Transverse colon (tissue), 4 donors: ENCODE results near the gene ZNF683. TPM values are rescaled to one million over a fixed set of nuclear protein-coding genes. Genes with fewer than 3 reads are reported as not detected.

ENCODE experiments used
- DNase-seq: peaks from one replicate; pipeline ENCODE4 v3.0.0-alpha.2; 2019
- H3K27ac ChIP-seq, 4 donors: fragments of 200-600 bp; sonication (generic); 2 replicates each; pipeline ENCODE4 v1.5.1; 2016 to 2018; ENCODE audit warnings: inconsistent platforms in 4 of 4
- H3K27me3 ChIP-seq: fragments of 200-600 bp; sonication (generic); 2 replicates; pipeline ENCODE4 v1.5.1; 2017; ENCODE audit warnings: inconsistent platforms
- H3K36me3 ChIP-seq, 4 donors: fragments of 200-600 bp; sonication (generic); 2 replicates each; pipeline ENCODE4 v1.5.1; 2017 to 2019; ENCODE audit warnings: inconsistent platforms in 4 of 4
- H3K4me1 ChIP-seq, 4 donors: fragments of 200-600 bp; sonication (generic); 2 replicates each; pipeline ENCODE4 v1.5.1; 2017 to 2020; ENCODE audit warnings: inconsistent platforms in 4 of 4
- H3K4me3 ChIP-seq, 4 donors: fragments of 200-600 bp; sonication (generic); 1 replicate in 1 of 4; 2 replicates in 3 of 4; pipeline versions ENCODE4 v1.5.1 to v1.6.1; 2017 to 2019; ENCODE audit warnings: inconsistent platforms in 4 of 4
- H3K9me3 ChIP-seq, 2 donors: fragments of 200-600 bp; sonication (generic); 2 replicates each; pipeline ENCODE4 v1.5.1; 2017 to 2019; ENCODE audit warnings: inconsistent platforms in 2 of 2
- CTCF ChIP-seq, 5 experiments: fragments of 200-600 bp in 3 of 5; fragments of 450-650 bp in 2 of 5; sonication (generic) in 3 of 5; IDR thresholded peaks; 1 replicate in 2 of 5; 2 replicates in 3 of 5; pipeline ENCODE4 v1.5.1; 2016 to 2017; ENCODE audit warnings: antibody characterized with exemption in 5 of 5, inconsistent platforms in 3 of 5, mild to moderate bottlenecking in 2 of 5, moderate library complexity in 1 of 5
- EP300 ChIP-seq: sonication (generic); formaldehyde crosslinking; IDR thresholded peaks from one replicate; pipeline ENCODE4 v1.6.1; 2017; ENCODE audit warnings: antibody characterized with exemption, low read depth
- POLR2A ChIP-seq: fragments of 450-650 bp; IDR thresholded peaks from one replicate; pipeline ENCODE4 v1.6.1; 2016; ENCODE audit warnings: antibody characterized with exemption, mild to moderate bottlenecking, moderate library complexity
- POLR2AphosphoS5 ChIP-seq, 3 donors: sonication (generic); formaldehyde crosslinking; IDR thresholded peaks; one replicate each; pipeline ENCODE4 v1.6.1; 2016; ENCODE audit warnings: antibody characterized with exemption in 3 of 3
- WGBS, 2 donors: methylation state at CpG; one replicate each; pipeline ENCODE4 v1.1.5; 2018; ENCODE audit warnings: low coverage in 1 of 2; 5-methylcytosine and 5-hydroxymethylcytosine counted together
- in situ Hi-C, 4 donors: fragments of 200-750 bp; cut with MboI; loops; one replicate each; pipeline versions ENCODE4 v1.15.0 to v1.15.1; 2017; ENCODE audit warnings: low sequenced_read_pairs in 3 of 4, low pct_ligation_motif_present in 1 of 4, low pct_unique_long_range_greater_than_20kb in 1 of 4
- intact Hi-C: fragments of 100-400 bp; cut with DNase I; formaldehyde crosslinking; loops from one replicate; pipeline ENCODE4 v1.15.1; 2023; ENCODE audit warnings: low total_unique reads
- total RNA-seq, 4 donors: library from RNA; depleted of rRNA; stranded (reverse); fragments of >200 nt; gene quantifications; one replicate each; pipeline ENCODE4 v1.1.0, GENCODE V29; 2016

The ZNF683 gene
- total RNA-seq, 4 donors from 2014 or later, result not detected

GRCh38 chr1:26327956-26328362 is 44.6 kb downstream of the ZNF683 start:
- in situ Hi-C loops, result loop anchor here in 3 of 4 donors (5.0 to 10.0 kb wide), 2 partner anchors 53 to 56 kb away; no protein-coding TSS in a partner anchor
- H3K9me3 ChIP-seq, result no peaks in the 10 kb centered on the region
- no peaks in the 10 kb centered on the region for H3K4me1 ChIP-seq
- no peak overlapping the region for H3K4me3 ChIP-seq
- H3K36me3 ChIP-seq, result no peaks in the 10 kb centered on the region
- intact Hi-C loops, result no loop called here
- peaks cover 17% of the 10 kb centered on the region for H3K27me3 ChIP-seq
- H3K27ac ChIP-seq, result no peak overlapping the region
- TF ChIP-seq POLR2AphosphoS5 (IDR thresholded peaks at IDR 0.05) (no peak), CTCF (IDR thresholded peaks at IDR 0.05) (no peak), EP300 (no peak), POLR2A (no peak)
- WGBS, 2 donors, result 63 to 84% methylated on average over 1 to 8 of the region's 8 CpGs
- no peak for DNase-seq

- TF ChIP-seq POLR2AphosphoS5 (IDR thresholded peaks at IDR 0.05), result no peak
- TF ChIP-seq CTCF (IDR thresholded peaks at IDR 0.05), result no peak
- TF ChIP-seq POLR2A, result no peak
- no peak for TF ChIP-seq EP300
- 74 to 80% methylated on average over 2 to 3 of the region's 3 CpGs for WGBS, 2 donors
- no peak overlapping the region for H3K27ac ChIP-seq
- DNase-seq, result no peak
- H3K36me3 ChIP-seq, result no peaks in the 10 kb centered on the region
- no peaks in the 10 kb centered on the region for H3K27me3 ChIP-seq
- in situ Hi-C loops, result loop anchor here in 3 of 4 donors (5.0 to 10.0 kb wide), 2 partner anchors 47 to 50 kb away; no protein-coding TSS in a partner anchor
- intact Hi-C loops, result no loop called here
- H3K4me3 ChIP-seq, result no peak overlapping the region
- no peaks in the 10 kb centered on the region for H3K9me3 ChIP-seq
- peaks cover 4 to 11% (median 6%) of the 10 kb centered on the region in 4 donors for H3K4me1 ChIP-seq
These were observed 48.0 kb downstream of the ZNF683 start for GRCh38 chr1:26324550-26324949.

- H3K4me3 ChIP-seq, result no peak overlapping the region
- H3K27ac ChIP-seq, result no peak overlapping the region
- intact Hi-C loops, result no loop called here
- H3K27me3 ChIP-seq, result no peaks in the 10 kb centered on the region
- in situ Hi-C loops, result loop anchor here in 3 of 4 donors (5.0 to 10.0 kb wide), 2 partner anchors 46 to 49 kb away; no protein-coding TSS in a partner anchor
- no peak for DNase-seq
- H3K9me3 ChIP-seq, result no peaks in the 10 kb centered on the region
- H3K36me3 ChIP-seq, result no peaks in the 10 kb centered on the region
- 89 to 97% methylated on average over 2 of the region's 2 CpGs for WGBS, 2 donors
- TF ChIP-seq POLR2AphosphoS5 (IDR thresholded peaks at IDR 0.05) (no peak), EP300 (no peak), CTCF (IDR thresholded peaks at IDR 0.05) (no peak), POLR2A (no peak)
- peaks cover 4 to 11% (median 6%) of the 10 kb centered on the region in 4 donors for H3K4me1 ChIP-seq
These were observed 49.2 kb downstream of the ZNF683 start for GRCh38 chr1:26323382-26323781.

- no peak for TF ChIP-seq CTCF (IDR thresholded peaks at IDR 0.05)
- TF ChIP-seq POLR2AphosphoS5 (IDR thresholded peaks at IDR 0.05), result no peak
- TF ChIP-seq EP300, result no peak
- no peak for TF ChIP-seq POLR2A
- intact Hi-C loops (no loop called here), in situ Hi-C loops (loop anchor here in 3 of 4 donors (5.0 to 10.0 kb wide), 2 partner anchors 45 to 47 kb away; no protein-coding TSS in a partner anchor)
- H3K27ac ChIP-seq, result no peak overlapping the region
- no peak overlapping the region for H3K4me3 ChIP-seq
- H3K9me3 ChIP-seq, result no peaks in the 10 kb centered on the region
- DNase-seq, result no peak
- H3K4me1 ChIP-seq, result peaks cover 4 to 11% (median 6%) of the 10 kb centered on the region in 4 donors
- H3K36me3 ChIP-seq, result no peaks in the 10 kb centered on the region
- 69% methylated on average over 10 of the region's 10 CpGs; no CpG with 5 or more reads in 1 of the 2 donors for WGBS, 2 donors
- no peaks in the 10 kb centered on the region for H3K27me3 ChIP-seq
These were observed 50.6 kb downstream of the ZNF683 start for GRCh38 chr1:26322042-26322331.
